ENCODE results near the gene CRIP2.

DNA sequence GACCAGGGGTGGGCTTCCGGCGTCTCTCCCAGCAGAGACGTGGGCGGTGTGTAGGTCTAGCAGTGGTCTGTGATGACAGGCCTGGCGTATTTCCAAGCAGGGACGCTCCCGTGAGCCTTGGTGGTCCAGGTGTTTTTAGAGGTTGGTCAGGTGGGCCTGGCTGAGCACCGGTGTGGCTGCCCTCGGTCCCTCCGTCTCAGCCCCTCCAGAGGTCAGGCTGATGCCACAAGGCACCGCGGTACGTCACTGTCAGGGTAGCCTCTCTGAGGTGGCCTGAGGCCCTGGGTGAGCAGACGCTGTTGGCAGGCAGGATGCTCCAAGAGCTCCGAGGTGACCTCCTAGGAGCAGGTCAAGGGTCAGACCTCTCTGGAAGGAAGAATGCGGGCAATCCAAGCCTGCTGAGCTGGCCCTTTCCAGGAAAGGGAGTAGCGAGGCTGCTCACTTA is 41.4 kb upstream of the CRIP2 start:
- no peak for TF ChIP-seq POLR2A (IDR thresholded peaks at IDR 0.05)
- TF ChIP-seq, protein P1, sequence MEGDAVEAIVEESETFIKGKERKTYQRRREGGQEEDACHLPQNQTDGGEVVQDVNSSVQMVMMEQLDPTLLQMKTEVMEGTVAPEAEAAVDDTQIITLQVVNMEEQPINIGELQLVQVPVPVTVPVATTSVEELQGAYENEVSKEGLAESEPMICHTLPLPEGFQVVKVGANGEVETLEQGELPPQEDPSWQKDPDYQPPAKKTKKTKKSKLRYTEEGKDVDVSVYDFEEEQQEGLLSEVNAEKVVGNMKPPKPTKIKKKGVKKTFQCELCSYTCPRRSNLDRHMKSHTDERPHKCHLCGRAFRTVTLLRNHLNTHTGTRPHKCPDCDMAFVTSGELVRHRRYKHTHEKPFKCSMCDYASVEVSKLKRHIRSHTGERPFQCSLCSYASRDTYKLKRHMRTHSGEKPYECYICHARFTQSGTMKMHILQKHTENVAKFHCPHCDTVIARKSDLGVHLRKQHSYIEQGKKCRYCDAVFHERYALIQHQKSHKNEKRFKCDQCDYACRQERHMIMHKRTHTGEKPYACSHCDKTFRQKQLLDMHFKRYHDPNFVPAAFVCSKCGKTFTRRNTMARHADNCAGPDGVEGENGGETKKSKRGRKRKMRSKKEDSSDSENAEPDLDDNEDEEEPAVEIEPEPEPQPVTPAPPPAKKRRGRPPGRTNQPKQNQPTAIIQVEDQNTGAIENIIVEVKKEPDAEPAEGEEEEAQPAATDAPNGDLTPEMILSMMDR (IDR thresholded peaks at IDR 0.05) = no peak

All from right lobe of liver (tissue), 4 donors.